Subcutaneous adipose tissue (tissue), 4 donors: ENCODE data around the gene XYLT1. TPM values are rescaled to one million over a fixed set of nuclear protein-coding genes. Genes with fewer than 3 reads are reported as not detected.

Experiments
- CTCF ChIP-seq: fragments of 450-650 bp; IDR thresholded peaks from one replicate; pipeline ENCODE4 v1.5.1; 2016; ENCODE audit warnings: low read depth, mild to moderate bottlenecking, control low read depth, antibody characterized with exemption, moderate library complexity
- total RNA-seq, 4 donors: library from RNA; depleted of rRNA; stranded (reverse); fragments of >200 nt; gene quantifications; one replicate each; pipeline ENCODE4 v1.1.0, GENCODE V29; 2016

XYLT1 gene
- total RNA-seq, 4 donors from 2014 or later = 21.7 to 27.5 (median 26.1) TPM

- no peak for TF ChIP-seq CTCF
Observed at GRCh38 chr16:17368951-17369350, 101.8 kb downstream of the XYLT1 start.

- TF ChIP-seq CTCF = no peak
Observed at GRCh38 chr16:17368446-17368845, 102.3 kb downstream of the XYLT1 start.

- TF ChIP-seq CTCF = no peak
Observed at GRCh38 chr16:17367923-17368322, 102.8 kb downstream of the XYLT1 start.

GRCh38 chr16:17367036-17367435 lies 103.7 kb downstream of the XYLT1 start:
- no peak for TF ChIP-seq CTCF

- TF ChIP-seq CTCF = no peak
Observed at GRCh38 chr16:17366299-17366961, 104.3 kb downstream of the XYLT1 start.

GRCh38 chr16:17365591-17366298 lies 105.0 kb downstream of the XYLT1 start:
- no peak for TF ChIP-seq CTCF

- TF ChIP-seq CTCF = no peak
Observed at GRCh38 chr16:17365211-17365541, 105.6 kb downstream of the XYLT1 start.
